IMR-90 (cell line): ENCODE measurements around the gene COL25A1. TPM values are rescaled to one million over a fixed set of nuclear protein-coding genes. Genes with fewer than 3 reads are reported as not detected.
A peak's percentile ranks its signal among the peaks of the same experiment; 100 is the strongest.

Experiments used
- ATAC-seq: fragments of 200-7000 bp; cut with Tn5 transposase; 2 replicates; pipeline ENCODE4 v1.9.1; 2020; ENCODE audit warnings: low read depth, mild to moderate bottlenecking, moderate library complexity
- BruUV-seq: library from RNA; stranded (reverse); fragments of 400-500 nt; replicated peaks from 2 replicates; lab custom pipeline; 2021; lab: Mats Ljungman, UMichigan
- CTCF ChIA-PET: fragments of 300-600 bp; formaldehyde crosslinking; extraction: SDS; loops from one replicate; lab custom pipeline; 2021; ENCODE audit warnings: antibody characterized with exemption; lab: Yijun Ruan, JAX
- POLR2A ChIA-PET: fragments of 300-600 bp; sonication (Branson Sonifier 250); formaldehyde crosslinking; loops from one replicate; lab custom pipeline; 2022; ENCODE audit warnings: antibody characterized with exemption; ENCODE audit not compliant: unreplicated experiment; lab: Charles Lee
- DNase-seq: peaks from one replicate; pipeline ENCODE4 v3.0.0; 2013
- H2AFZ ChIP-seq: replicated peaks from 2 replicates; pipeline ENCODE3; 2013; ENCODE audit warnings: low read length, mild to moderate bottlenecking; ENCODE audit not compliant: poor library complexity
- H2AK5ac ChIP-seq: 2 replicates; pipeline ENCODE4 v1.6.1; 2013; ENCODE audit warnings: low read depth, low read length, inconsistent platforms
- H2AK9ac ChIP-seq: replicated peaks from 2 replicates; pipeline ENCODE3; 2013; ENCODE audit warnings: mild to moderate bottlenecking, low read depth, low read length, moderate library complexity; ENCODE audit not compliant: poor library complexity
- H2BK120ac ChIP-seq: 2 replicates; pipeline ENCODE4 v1.6.1; 2013; ENCODE audit warnings: low read depth, low read length, inconsistent platforms
- H2BK15ac ChIP-seq: 3 replicates; pipeline ENCODE4 v1.6.1; 2013; ENCODE audit warnings: low read depth, low read length, inconsistent platforms
- H2BK20ac ChIP-seq: 2 replicates; pipeline ENCODE4 v1.6.1; 2013; ENCODE audit warnings: low read depth, mild to moderate bottlenecking, inconsistent platforms, low read length, moderate library complexity
- H2BK5ac ChIP-seq: 2 replicates; pipeline ENCODE4 v1.6.1; 2013; ENCODE audit warnings: mild to moderate bottlenecking, low read depth, low read length, inconsistent platforms; ENCODE audit not compliant: poor library complexity, severe bottlenecking
- H3K14ac ChIP-seq: replicated peaks from 2 replicates; pipeline ENCODE4 v1.6.1; 2013; ENCODE audit warnings: low read depth, low read length, inconsistent platforms
- H3K18ac ChIP-seq: 2 replicates; pipeline ENCODE4 v1.6.1; 2013; ENCODE audit warnings: low read depth, low read length, control low read depth
- H3K23ac ChIP-seq: 2 replicates; pipeline ENCODE4 v1.6.1; 2013; ENCODE audit warnings: low read depth, low read length, inconsistent platforms
- H3K27ac ChIP-seq: 2 replicates; pipeline ENCODE4 v1.5.1; 2013; ENCODE audit warnings: mild to moderate bottlenecking, control low read depth, low read length; ENCODE audit not compliant: insufficient read depth
- H3K27me3 ChIP-seq: 2 replicates; pipeline ENCODE4 v1.6.1; 2013; ENCODE audit warnings: low read length; ENCODE audit not compliant: control insufficient read depth, insufficient read depth
- H3K36me3 ChIP-seq: 2 replicates; pipeline ENCODE4 v1.6.1; 2013; ENCODE audit warnings: low read length, mixed read lengths; ENCODE audit not compliant: control insufficient read depth, insufficient read depth
- H3K4ac ChIP-seq: 2 replicates; pipeline ENCODE4 v1.6.1; 2013; ENCODE audit warnings: low read depth, low read length, inconsistent platforms
- H3K4me1 ChIP-seq: 2 replicates; pipeline ENCODE4 v1.6.1; 2013; ENCODE audit warnings: low read length, mixed read lengths; ENCODE audit not compliant: control insufficient read depth, insufficient read depth
- H3K4me2 ChIP-seq: 2 replicates; pipeline ENCODE4 v1.6.1; 2013; ENCODE audit warnings: low read depth, mild to moderate bottlenecking, control low read depth, low read length, moderate library complexity
- H3K4me3 ChIP-seq: 2 replicates; pipeline ENCODE4 v1.5.1; 2013; ENCODE audit warnings: low read depth, mild to moderate bottlenecking, control low read depth, low read length, moderate library complexity; ENCODE audit not compliant: insufficient read depth
- H3K56ac ChIP-seq: 2 replicates; pipeline ENCODE4 v1.6.1; 2013; ENCODE audit warnings: low read length, inconsistent platforms; ENCODE audit not compliant: insufficient read depth; ENCODE audit errors: extremely low read depth
- H3K79me1 ChIP-seq, 2 experiments: 2 replicates each; pipeline ENCODE4 v1.6.1; 2013; ENCODE audit warnings: low read length in 2 of 2, inconsistent platforms in 1 of 2, low read depth in 1 of 2
- H3K9ac ChIP-seq: 2 replicates; pipeline ENCODE4 v1.6.1; 2013; ENCODE audit warnings: low read depth, low read length, control low read depth
- H3K9me1 ChIP-seq: 2 replicates; pipeline ENCODE4 v1.6.1; 2013; ENCODE audit warnings: low read length, inconsistent platforms; ENCODE audit not compliant: insufficient read depth
- H3K9me3 ChIP-seq: 2 replicates; pipeline ENCODE4 v1.6.1; 2013; ENCODE audit warnings: low read length; ENCODE audit not compliant: control insufficient read depth, insufficient read depth
- H4K20me1 ChIP-seq: 2 replicates; pipeline ENCODE4 v1.6.1; 2013; ENCODE audit warnings: low read length, inconsistent platforms; ENCODE audit not compliant: insufficient read depth
- H4K5ac ChIP-seq: 2 replicates; pipeline ENCODE4 v1.6.1; 2013; ENCODE audit warnings: mild to moderate bottlenecking, low read depth, low read length, control low read depth
- H4K8ac ChIP-seq, 2 experiments: 2 replicates each; pipeline ENCODE4 v1.6.1; 2013; ENCODE audit warnings: low read depth in 2 of 2, low read length in 2 of 2, control low read depth in 1 of 2, inconsistent platforms in 1 of 2
- H4K91ac ChIP-seq: 2 replicates; pipeline ENCODE4 v1.6.1; 2013; ENCODE audit warnings: low read depth, low read length, inconsistent platforms; ENCODE audit not compliant: insufficient read depth
- BHLHE40 ChIP-seq: fragments of 150-350 bp; IDR thresholded peaks from 2 replicates; pipeline ENCODE4 v1.6.1; 2016; ENCODE audit warnings: mild to moderate bottlenecking, low read depth, low read length
- CEBPB ChIP-seq: IDR thresholded peaks from 2 replicates; pipeline ENCODE4 v1.6.1; 2012; ENCODE audit warnings: low read depth, low read length, improper control_type of control experiment
- CTCF ChIP-seq: conservative IDR thresholded peaks from 2 replicates; pipeline ENCODE4 v1.5.1; 2012; ENCODE audit warnings: mild to moderate bottlenecking, low read depth, low read length, improper control_type of control experiment
- MAFK ChIP-seq: IDR thresholded peaks from 2 replicates; pipeline ENCODE4 v1.6.1; 2012; ENCODE audit warnings: low read depth, low read length, improper control_type of control experiment
- POLR2A ChIP-seq: IDR thresholded peaks from 2 replicates; pipeline ENCODE4 v1.6.1; 2012; ENCODE audit warnings: mild to moderate bottlenecking, low read depth, low read length
- RAD21 ChIP-seq: IDR thresholded peaks from 2 replicates; pipeline ENCODE4 v1.6.1; 2012; ENCODE audit warnings: low read length, improper control_type of control experiment
- SMC3 ChIP-seq: fragments of 150-350 bp; IDR thresholded peaks from 2 replicates; pipeline ENCODE4 v1.6.1; 2016; ENCODE audit warnings: low read depth, mild to moderate bottlenecking, antibody characterized with exemption, low read length, moderate library complexity
- WGBS, 2 experiments: methylation state at CpG; one replicate each; pipeline versions ENCODE4 v1.1.5 to v1.1.7; 2013; ENCODE audit warnings: missing lambda C conversion rate in 2 of 2; ENCODE audit not compliant: insufficient read length in 1 of 2; ENCODE audit errors: extremely low coverage in 2 of 2; 5-methylcytosine and 5-hydroxymethylcytosine counted together
- dilution Hi-C: fragments of 300-500 bp; cut with HindIII; formaldehyde crosslinking; loops from one replicate; pipeline ENCODE4 v1.14.3; 2018; ENCODE audit warnings: low sequenced_read_pairs; ENCODE audit not compliant: unreplicated experiment
- in situ Hi-C: fragments of 300-500 bp; cut with MboI; formaldehyde crosslinking; loops from 3 replicates; pipeline ENCODE4 v1.14.3; 2019; ENCODE audit warnings: low sequenced_read_pairs, inconsistent platforms, mixed read lengths
- intact Hi-C: fragments of 100-400 bp; cut with micrococcal nuclease; formaldehyde crosslinking; loops from 2 replicates; pipeline ENCODE4 v1.10.0; 2022
- polyA plus RNA-seq, 3 experiments: library from polyadenylated mRNA; depleted of rRNA; stranded (reverse); fragments of >200 nt; gene quantifications; 2 replicates each; pipeline ENCODE4 v1.2.3, GENCODE V29; 2012; ENCODE audit warnings: low replicate concordance in 1 of 3
- total RNA-seq: library from RNA; depleted of rRNA; stranded (reverse); fragments of >200 nt; gene quantifications from 2 replicates; pipeline ENCODE4 v1.2.3, GENCODE V29; 2012
- TF ChIP-seq, protein P1 (sequence below): fragments of 150-350 bp; IDR thresholded peaks from 2 replicates; pipeline ENCODE4 v1.6.1; 2016; ENCODE audit warnings: low read depth, mild to moderate bottlenecking, low read length, moderate library complexity, borderline replicate concordance

COL25A1 gene
- total and polyA plus RNA-seq, 2 of the 4 experiments (the other 2 are of a cell fraction), result under 0.01 to 0.05 TPM

DNA sequence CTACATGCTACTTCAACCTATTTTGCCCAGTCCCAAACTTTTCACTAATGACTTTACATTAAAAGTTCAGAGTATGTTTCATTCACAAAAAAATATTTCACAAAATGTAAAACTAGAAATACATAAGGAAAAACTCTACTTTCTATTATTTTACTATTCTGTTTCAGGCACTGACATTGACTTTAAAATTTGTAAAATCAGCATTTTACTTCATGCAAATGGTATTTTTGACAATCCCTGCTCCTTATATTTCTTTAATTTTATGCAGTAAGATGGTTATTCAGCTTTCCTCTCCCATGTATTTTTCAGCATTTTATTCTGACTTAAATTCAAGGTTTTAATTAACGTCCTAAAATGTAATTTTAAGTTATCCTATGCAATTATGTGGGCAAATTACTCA lies 178.5 kb downstream of the COL25A1 start:
- no peak overlapping the region for H4K91ac ChIP-seq
- in situ Hi-C loops, result no loop called here
- ChIA-PET POLR2A (no interaction called here), CTCF (no interaction called here)
- dilution Hi-C loops, result no loop called here
- H3K4me2 ChIP-seq, result no peak overlapping the region
- no peak overlapping the region for H4K5ac ChIP-seq
- no peaks in the 10 kb centered on the region for H3K9me3 ChIP-seq
- no peak overlapping the region for H4K8ac ChIP-seq
- H4K20me1 ChIP-seq, result no peaks in the 10 kb centered on the region
- WGBS, 2 experiments, result no CpG with 5 or more reads among the region's 1 CpG
- H2BK15ac ChIP-seq, result no peak overlapping the region
- no peaks in the 10 kb centered on the region for H3K79me1 ChIP-seq
- TF ChIP-seq SMC3 (no peak), POLR2A (no peak), BHLHE40 (no peak), MAFK (peak; percentile 77), CEBPB (no peak), CTCF (no peak), RAD21 (no peak)
- TF ChIP-seq, protein P1, sequence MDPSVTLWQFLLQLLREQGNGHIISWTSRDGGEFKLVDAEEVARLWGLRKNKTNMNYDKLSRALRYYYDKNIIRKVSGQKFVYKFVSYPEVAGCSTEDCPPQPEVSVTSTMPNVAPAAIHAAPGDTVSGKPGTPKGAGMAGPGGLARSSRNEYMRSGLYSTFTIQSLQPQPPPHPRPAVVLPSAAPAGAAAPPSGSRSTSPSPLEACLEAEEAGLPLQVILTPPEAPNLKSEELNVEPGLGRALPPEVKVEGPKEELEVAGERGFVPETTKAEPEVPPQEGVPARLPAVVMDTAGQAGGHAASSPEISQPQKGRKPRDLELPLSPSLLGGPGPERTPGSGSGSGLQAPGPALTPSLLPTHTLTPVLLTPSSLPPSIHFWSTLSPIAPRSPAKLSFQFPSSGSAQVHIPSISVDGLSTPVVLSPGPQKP, result no peak
- H3K9me1 ChIP-seq, result no peaks in the 10 kb centered on the region
- H2BK5ac ChIP-seq, result no peak overlapping the region
- no peaks in the 10 kb centered on the region for H3K27me3 ChIP-seq
- ATAC-seq, result no peak
- no peak overlapping the region for H3K9ac ChIP-seq
- no peak overlapping the region for H3K14ac ChIP-seq
- no peak overlapping the region for H2BK120ac ChIP-seq
- no peak overlapping the region for H3K56ac ChIP-seq
- no peak for DNase-seq
- no peak overlapping the region for H3K18ac ChIP-seq
- H3K36me3 ChIP-seq, result no peaks in the 10 kb centered on the region
- H2AK5ac ChIP-seq, result no peak overlapping the region
- H3K4ac ChIP-seq, result no peak overlapping the region
- intact Hi-C loops, result no loop called here
- H3K4me1 ChIP-seq, result no peaks in the 10 kb centered on the region
- H2AK9ac ChIP-seq, result no peak overlapping the region
- no peak overlapping the region for H3K27ac ChIP-seq
- H2AFZ ChIP-seq, result no peak overlapping the region
- H3K23ac ChIP-seq, result no peak overlapping the region
- BruUV-seq, result no TSS peak
- no peak overlapping the region for H3K4me3 ChIP-seq
- no peak overlapping the region for H2BK20ac ChIP-seq
